Tibial nerve (tissue), 4 donors: ENCODE measurements around the gene GPC5.

Experiments used
- EP300 ChIP-seq, 2 donors: sonication (generic); formaldehyde crosslinking; IDR thresholded peaks; one replicate each; pipeline ENCODE4 v1.6.1; 2017; ENCODE audit warnings: antibody characterized with exemption in 2 of 2, mild to moderate bottlenecking in 1 of 2
- POLR2A ChIP-seq, 2 donors: fragments of 450-650 bp; IDR thresholded peaks; one replicate each; pipeline ENCODE4 v1.6.1; 2017; ENCODE audit warnings: antibody characterized with exemption in 2 of 2, mild to moderate bottlenecking in 2 of 2, moderate library complexity in 2 of 2
- TF ChIP-seq, protein P1 (sequence below), 5 experiments: fragments of 200-600 bp in 3 of 5; fragments of 450-650 bp in 2 of 5; sonication (generic) in 3 of 5; IDR thresholded peaks; one replicate each; pipeline ENCODE4 v1.5.1; 2016 to 2019; ENCODE audit warnings: antibody characterized with exemption in 5 of 5, mild to moderate bottlenecking in 3 of 5, moderate library complexity in 2 of 5

DNA sequence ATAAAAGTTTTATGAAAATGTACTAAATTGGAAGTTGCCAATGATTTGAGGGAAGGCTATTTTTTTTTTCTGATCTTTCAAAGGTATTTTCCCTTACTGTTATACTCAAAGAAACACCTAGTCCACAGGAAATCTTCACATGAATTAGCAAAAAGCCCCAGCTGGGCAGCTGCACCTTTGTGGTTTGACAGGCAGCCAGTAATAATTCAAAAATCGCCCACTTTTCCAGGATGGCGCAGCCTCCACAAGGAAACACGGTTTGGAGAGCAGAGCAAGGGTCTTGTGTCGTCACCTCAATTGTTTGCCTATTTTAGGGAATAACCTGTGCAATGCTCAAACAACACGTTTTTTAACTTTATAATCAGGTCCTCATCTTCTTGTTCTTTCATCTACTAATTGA is 1503.3 kb downstream of the GPC5 start:
- TF ChIP-seq POLR2A (IDR thresholded peaks at IDR 0.05) (no peak), EP300 (IDR thresholded peaks at IDR 0.05) (no peak)
- TF ChIP-seq, protein P1, sequence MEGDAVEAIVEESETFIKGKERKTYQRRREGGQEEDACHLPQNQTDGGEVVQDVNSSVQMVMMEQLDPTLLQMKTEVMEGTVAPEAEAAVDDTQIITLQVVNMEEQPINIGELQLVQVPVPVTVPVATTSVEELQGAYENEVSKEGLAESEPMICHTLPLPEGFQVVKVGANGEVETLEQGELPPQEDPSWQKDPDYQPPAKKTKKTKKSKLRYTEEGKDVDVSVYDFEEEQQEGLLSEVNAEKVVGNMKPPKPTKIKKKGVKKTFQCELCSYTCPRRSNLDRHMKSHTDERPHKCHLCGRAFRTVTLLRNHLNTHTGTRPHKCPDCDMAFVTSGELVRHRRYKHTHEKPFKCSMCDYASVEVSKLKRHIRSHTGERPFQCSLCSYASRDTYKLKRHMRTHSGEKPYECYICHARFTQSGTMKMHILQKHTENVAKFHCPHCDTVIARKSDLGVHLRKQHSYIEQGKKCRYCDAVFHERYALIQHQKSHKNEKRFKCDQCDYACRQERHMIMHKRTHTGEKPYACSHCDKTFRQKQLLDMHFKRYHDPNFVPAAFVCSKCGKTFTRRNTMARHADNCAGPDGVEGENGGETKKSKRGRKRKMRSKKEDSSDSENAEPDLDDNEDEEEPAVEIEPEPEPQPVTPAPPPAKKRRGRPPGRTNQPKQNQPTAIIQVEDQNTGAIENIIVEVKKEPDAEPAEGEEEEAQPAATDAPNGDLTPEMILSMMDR (IDR thresholded peaks at IDR 0.05) = no peak
